GM23338 (cell line): ENCODE data around the gene CPAMD8. TPM values are rescaled to one million over a fixed set of nuclear protein-coding genes. Genes with fewer than 3 reads are reported as not detected.

ENCODE experiments used
- ATAC-seq: fragments of 200-7000 bp; cut with Tn5 transposase; 3 replicates; pipeline ENCODE4 v1.9.1; 2020
- DNase-seq: peaks from one replicate; pipeline ENCODE4 v3.0.0-alpha.2; 2015; ENCODE audit warnings: low spot score
- H2AFZ ChIP-seq: fragments of 200-600 bp; sonication (generic); 2 replicates; pipeline ENCODE4 v1.8.0; 2016; ENCODE audit warnings: antibody characterized with exemption, mild to moderate bottlenecking, moderate library complexity
- H3F3A ChIP-seq: fragments of 200-600 bp; sonication (generic); replicated peaks from 2 replicates; pipeline ENCODE4 v1.8.0; 2017; ENCODE audit warnings: antibody characterized with exemption, mixed run types, low read depth
- H3K27ac ChIP-seq: fragments of 200-600 bp; sonication (generic); 2 replicates; pipeline ENCODE4 v1.6.1; 2016; ENCODE audit warnings: low read depth
- H3K27me3 ChIP-seq: fragments of 200-600 bp; sonication (generic); 2 replicates; pipeline ENCODE4 v1.8.0; 2016; ENCODE audit warnings: mild to moderate bottlenecking, mixed run types, moderate library complexity; ENCODE audit not compliant: insufficient read depth
- H3K36me3 ChIP-seq: fragments of 200-600 bp; sonication (generic); 2 replicates; pipeline ENCODE4 v1.8.0; 2016; ENCODE audit warnings: mild to moderate bottlenecking; ENCODE audit not compliant: insufficient read depth
- H3K4me1 ChIP-seq: fragments of 200-600 bp; sonication (generic); 2 replicates; pipeline ENCODE4 v1.8.0; 2016; ENCODE audit warnings: mild to moderate bottlenecking, moderate library complexity; ENCODE audit not compliant: insufficient read depth
- H3K4me2 ChIP-seq: fragments of 200-600 bp; sonication (generic); 2 replicates; pipeline ENCODE4 v1.7.1; 2017; ENCODE audit warnings: mixed run types
- H3K4me3 ChIP-seq: fragments of 200-600 bp; sonication (generic); 2 replicates; pipeline ENCODE4 v1.6.1; 2016; ENCODE audit warnings: mixed run types
- H3K79me2 ChIP-seq: fragments of 200-600 bp; sonication (generic); replicated peaks from 2 replicates; pipeline ENCODE4 v1.8.0; 2017; ENCODE audit warnings: mild to moderate bottlenecking; ENCODE audit not compliant: insufficient read depth
- H3K9me2 ChIP-seq: fragments of 200-600 bp; sonication (generic); 2 replicates; pipeline ENCODE4 v1.8.0; 2017; ENCODE audit not compliant: insufficient read depth
- H4K20me1 ChIP-seq: fragments of 200-600 bp; sonication (generic); replicated peaks from 2 replicates; pipeline ENCODE4 v1.8.0; 2017; ENCODE audit warnings: mild to moderate bottlenecking; ENCODE audit not compliant: insufficient read depth
- H3K27ac Mint-ChIP-seq: 2 replicates; pipeline ENCODE4 v1.8.0; 2020; ENCODE audit warnings: inconsistent platforms, mild to moderate bottlenecking, moderate library complexity, mixed read lengths
- H3K27me3 Mint-ChIP-seq: 3 replicates; pipeline ENCODE4 v1.8.0; 2022; ENCODE audit warnings: low read depth, mild to moderate bottlenecking, moderate library complexity, mixed read lengths, inconsistent platforms; ENCODE audit not compliant: insufficient read depth, poor library complexity
- H3K36me3 Mint-ChIP-seq: 3 replicates; pipeline ENCODE4 v1.8.0; 2021; ENCODE audit warnings: low read depth, mild to moderate bottlenecking, inconsistent platforms, moderate library complexity, mixed read lengths
- H3K4me1 Mint-ChIP-seq: 3 replicates; pipeline ENCODE4 v1.8.0; 2020; ENCODE audit warnings: mild to moderate bottlenecking, inconsistent platforms, mixed read lengths
- H3K4me3 Mint-ChIP-seq: 3 replicates; pipeline ENCODE4 v1.8.0; 2021; ENCODE audit warnings: moderate library complexity, mild to moderate bottlenecking, inconsistent platforms, mixed read lengths
- H3K9me3 Mint-ChIP-seq: 3 replicates; pipeline ENCODE4 v1.8.0; 2020; ENCODE audit warnings: moderate library complexity, mild to moderate bottlenecking, inconsistent platforms, mixed read lengths
- CREB1 ChIP-seq: fragments of 250-450 bp; sonication (Bioruptor Pico); IDR thresholded peaks from 2 replicates; pipeline ENCODE4 v1.5.0; 2020; ENCODE audit warnings: low read depth, mild to moderate bottlenecking, moderate library complexity
- CTCF ChIP-seq, 2 experiments: fragments of 200-600 bp in 1 of 2; sonication (generic) in 1 of 2; conservative IDR thresholded peaks; 2 replicates each; pipeline versions ENCODE4 v1.5.1 to v1.6.1; 2016 to 2017; ENCODE audit warnings: antibody characterized with exemption in 2 of 2, low read depth in 2 of 2, mild to moderate bottlenecking in 2 of 2, moderate library complexity in 1 of 2
- REST ChIP-seq: IDR thresholded peaks from one replicate; pipeline ENCODE4 v1.6.1; 2018; ENCODE audit warnings: antibody characterized with exemption; ENCODE audit not compliant: unreplicated experiment
- ZNF114 ChIP-seq: fragments of 250-450 bp; sonication (Bioruptor Pico); IDR thresholded peaks from 2 replicates; pipeline ENCODE4 v1.5.0; 2020; ENCODE audit warnings: mild to moderate bottlenecking, moderate library complexity
- ZNF331 ChIP-seq: fragments of 250-450 bp; sonication (Bioruptor Pico); IDR thresholded peaks from 2 replicates; pipeline ENCODE4 v1.5.0; 2020; ENCODE audit warnings: low read depth, mild to moderate bottlenecking, moderate library complexity
- ZNF462 ChIP-seq: fragments of 250-450 bp; sonication (Bioruptor Pico); IDR thresholded peaks from 2 replicates; pipeline ENCODE4 v1.5.0; 2020; ENCODE audit warnings: mild to moderate bottlenecking, moderate library complexity
- polyA plus RNA-seq: library from polyadenylated mRNA; unstranded; fragments of >200 nt; fragmentation: Nextera tagmentation; extraction: Ambion mirVana; gene quantifications from 2 replicates; pipeline ENCODE4 v1.2.1, GENCODE V29; 2016
- total RNA-seq: library from RNA; depleted of rRNA; stranded (reverse); fragments of >200 nt; shearing (Covaris generic); gene quantifications from 2 replicates; pipeline ENCODE4 v1.2.3, GENCODE V29; 2014

The CPAMD8 gene
- total and polyA plus RNA-seq, 2 experiments from 2014 or later = 4.4 to 11.8 TPM

GRCh38 chr19:16889883-16890460, 136.6 kb downstream of the CPAMD8 start:
- Mint-ChIP-seq H3K27me3 (peaks cover 7% of the 10 kb centered on the region), H3K4me3 (no peak overlapping the region), H3K27ac (no peak overlapping the region), H3K9me3 (peaks cover 2% of the 10 kb centered on the region; the same call in 1 of the 3 replicates), H3K36me3 (no peaks in the 10 kb centered on the region), H3K4me1 (peaks cover 3% of the 10 kb centered on the region; the same call in 2 of the 3 replicates)
- Histone ChIP-seq H4K20me1 (no peaks in the 10 kb centered on the region), H3K27me3 (no peaks in the 10 kb centered on the region), H3K4me2 (no peak overlapping the region), H3K9me2 (no peaks in the 10 kb centered on the region), H3K36me3 (no peaks in the 10 kb centered on the region), H3K4me3 (no peak overlapping the region), H3K79me2 (no peaks in the 10 kb centered on the region), H3F3A (no peaks in the 10 kb centered on the region), H3K4me1 (no peaks in the 10 kb centered on the region; the same call in 1 of the 2 replicates), H2AFZ (0 out of 2 replicates have a peak overlapping the region, but pooled peaks have one; percentile 28), H3K27ac (no peak overlapping the region)
- DNase-seq (no peak), ATAC-seq (peak; percentile 46)
- TF ChIP-seq ZNF331 (CRISPR knock-in tag) (no peak), CTCF (conservative IDR thresholded peaks at IDR 0.05; ENCODE audit: low read depth in 2 of 2) (0 out of 4 replicates have a peak, but pooled peaks of 1 of the 2 experiments have one; percentile 19)

GRCh38 chr19:16889366-16889882, 137.2 kb downstream of the CPAMD8 start:
- H3K27me3 Mint-ChIP-seq = peaks cover 6% of the 10 kb centered on the region
- no peak overlapping the region for H3K4me3 Mint-ChIP-seq
- Histone ChIP-seq H3K36me3 (no peaks in the 10 kb centered on the region), H3K4me1 (no peaks in the 10 kb centered on the region; the same call in 1 of the 2 replicates), H4K20me1 (no peaks in the 10 kb centered on the region), H3F3A (no peaks in the 10 kb centered on the region), H3K27me3 (no peaks in the 10 kb centered on the region), H3K9me2 (no peaks in the 10 kb centered on the region), H3K4me2 (no peak overlapping the region), H3K27ac (no peak overlapping the region), H3K79me2 (no peaks in the 10 kb centered on the region), H2AFZ (no peak overlapping the region), H3K4me3 (no peak overlapping the region)
- DNase-seq = no peak
- H3K9me3 Mint-ChIP-seq = peaks cover 2% of the 10 kb centered on the region; the same call in 1 of the 3 replicates
- peaks cover 3% of the 10 kb centered on the region; the same call in 2 of the 3 replicates for H3K4me1 Mint-ChIP-seq
- H3K36me3 Mint-ChIP-seq = no peaks in the 10 kb centered on the region
- H3K27ac Mint-ChIP-seq = no peak overlapping the region
- ATAC-seq = peak; percentile 15; the same call in 2 of the 3 replicates
- no peak for TF ChIP-seq ZNF114 (CRISPR knock-in tag)
- TF ChIP-seq REST = no peak
- TF ChIP-seq ZNF462 (CRISPR knock-in tag) = no peak
- no peak for TF ChIP-seq CREB1 (CRISPR knock-in tag)
